Mesothelial cell of epicardium (in vitro differentiated cells): Measurements from ENCODE around the gene IRS1. TPM values are rescaled to one million over a fixed set of nuclear protein-coding genes. Genes with fewer than 3 reads are reported as not detected.

Experiments used
- DNase-seq, 2 experiments: peaks; one replicate each; pipeline ENCODE4 v3.0.0; 2021; ENCODE audit warnings: low spot score in 2 of 2; ENCODE audit not compliant: unreplicated experiment in 2 of 2
- H3K27ac Mint-ChIP-seq: 2 replicates; pipeline ENCODE4 v1.8.0; 2021; ENCODE audit warnings: mixed read lengths
- H3K27me3 Mint-ChIP-seq: 2 replicates; pipeline ENCODE4 v1.8.0; 2021; ENCODE audit warnings: low read depth, mixed read lengths
- H3K36me3 Mint-ChIP-seq: 2 replicates; pipeline ENCODE4 v1.8.0; 2021; ENCODE audit warnings: mixed read lengths
- H3K4me1 Mint-ChIP-seq: 2 replicates; pipeline ENCODE4 v1.8.0; 2021; ENCODE audit warnings: mixed read lengths
- H3K4me3 Mint-ChIP-seq: 2 replicates; pipeline ENCODE4 v1.8.0; 2021; ENCODE audit warnings: mild to moderate bottlenecking, moderate library complexity, mixed read lengths
- H3K9me3 Mint-ChIP-seq: 2 replicates; pipeline ENCODE4 v1.8.0; 2021; ENCODE audit warnings: mixed read lengths
- total RNA-seq: library from RNA; stranded (reverse); gene quantifications from 3 replicates; pipeline ENCODE4 v1.2.1, GENCODE V29; 2021
- TF ChIP-seq, protein P1 (sequence below): fragments of 200-600 bp; sonication (generic); IDR thresholded peaks from one replicate; pipeline ENCODE4 v1.5.0; 2021; ENCODE audit warnings: antibody characterized with exemption; ENCODE audit not compliant: unreplicated experiment

The IRS1 gene
- total RNA-seq, 1 donor from 2014 or later = 64.2 TPM

DNA sequence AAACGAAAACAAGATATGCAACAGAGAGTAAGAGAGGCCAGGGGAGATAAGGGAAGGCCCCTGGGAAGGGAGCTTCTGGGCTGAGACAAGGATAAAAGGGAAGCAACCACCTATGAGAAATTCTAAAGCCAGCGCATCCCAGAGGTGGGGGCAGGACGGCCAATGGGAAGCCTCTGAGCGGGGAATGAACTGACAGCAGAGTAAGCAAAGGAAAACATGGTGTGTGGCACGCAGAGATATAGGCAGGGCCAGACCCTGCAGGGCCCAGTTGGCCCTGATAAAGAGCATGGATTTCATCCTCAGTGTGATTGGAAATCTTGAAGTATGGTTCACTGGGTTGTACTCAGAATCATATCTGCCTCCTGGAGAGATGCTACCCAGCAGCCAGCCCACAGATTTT is 78.7 kb downstream of the IRS1 start:
- no peak for DNase-seq
- Mint-ChIP-seq H3K9me3 (no peaks in the 10 kb centered on the region), H3K27ac (peak overlapping the region; percentile 41), H3K4me3 (no peak overlapping the region), H3K4me1 (peaks cover 22% of the 10 kb centered on the region), H3K27me3 (no peaks in the 10 kb centered on the region), H3K36me3 (no peaks in the 10 kb centered on the region)
- TF ChIP-seq, protein P1, sequence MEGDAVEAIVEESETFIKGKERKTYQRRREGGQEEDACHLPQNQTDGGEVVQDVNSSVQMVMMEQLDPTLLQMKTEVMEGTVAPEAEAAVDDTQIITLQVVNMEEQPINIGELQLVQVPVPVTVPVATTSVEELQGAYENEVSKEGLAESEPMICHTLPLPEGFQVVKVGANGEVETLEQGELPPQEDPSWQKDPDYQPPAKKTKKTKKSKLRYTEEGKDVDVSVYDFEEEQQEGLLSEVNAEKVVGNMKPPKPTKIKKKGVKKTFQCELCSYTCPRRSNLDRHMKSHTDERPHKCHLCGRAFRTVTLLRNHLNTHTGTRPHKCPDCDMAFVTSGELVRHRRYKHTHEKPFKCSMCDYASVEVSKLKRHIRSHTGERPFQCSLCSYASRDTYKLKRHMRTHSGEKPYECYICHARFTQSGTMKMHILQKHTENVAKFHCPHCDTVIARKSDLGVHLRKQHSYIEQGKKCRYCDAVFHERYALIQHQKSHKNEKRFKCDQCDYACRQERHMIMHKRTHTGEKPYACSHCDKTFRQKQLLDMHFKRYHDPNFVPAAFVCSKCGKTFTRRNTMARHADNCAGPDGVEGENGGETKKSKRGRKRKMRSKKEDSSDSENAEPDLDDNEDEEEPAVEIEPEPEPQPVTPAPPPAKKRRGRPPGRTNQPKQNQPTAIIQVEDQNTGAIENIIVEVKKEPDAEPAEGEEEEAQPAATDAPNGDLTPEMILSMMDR = no peak

DNA sequence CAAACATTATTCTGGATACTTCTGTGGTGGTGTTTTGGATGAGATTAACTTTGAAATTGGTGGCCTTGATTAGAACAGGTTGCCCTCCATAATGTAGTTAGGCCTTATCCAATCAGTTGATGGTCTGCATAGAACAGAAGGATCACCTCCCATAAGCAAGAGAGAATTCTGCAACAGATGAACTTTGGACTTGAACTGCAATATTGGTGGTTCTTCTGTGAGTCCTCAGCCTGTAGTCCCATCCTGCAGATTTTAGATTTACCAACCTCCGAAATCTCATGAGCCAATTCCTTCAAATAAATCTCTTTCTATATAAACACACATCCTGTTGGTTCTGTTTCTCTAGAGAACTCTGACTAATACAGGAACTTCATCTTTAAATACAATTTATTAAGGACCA is 81.9 kb downstream of the IRS1 start:
- Mint-ChIP-seq H3K27me3 (no peaks in the 10 kb centered on the region), H3K9me3 (no peaks in the 10 kb centered on the region), H3K4me1 (peaks cover 22% of the 10 kb centered on the region), H3K27ac (no peak overlapping the region), H3K36me3 (no peaks in the 10 kb centered on the region), H3K4me3 (no peak overlapping the region)
- no peak for DNase-seq
- TF ChIP-seq, protein P1 = no peak

DNA sequence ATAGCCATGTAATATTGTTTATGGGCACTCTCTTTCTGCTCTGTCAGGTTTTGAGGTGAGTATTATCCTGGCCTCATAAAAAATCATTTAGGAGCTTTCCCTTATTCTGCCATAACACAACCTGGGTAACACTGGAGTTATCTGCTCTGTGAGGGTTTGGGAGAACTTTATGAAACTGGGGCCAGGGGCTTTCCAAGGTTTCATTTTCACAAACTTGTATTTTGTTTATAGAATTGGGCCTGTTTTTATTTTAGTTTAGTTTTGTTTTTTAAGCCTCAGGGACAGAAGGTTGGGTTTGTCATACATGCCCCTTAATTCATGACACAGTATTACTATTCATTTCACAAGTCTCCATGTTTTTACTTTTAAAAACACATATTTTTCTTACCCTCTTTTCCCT is 83.5 kb downstream of the IRS1 start:
- Mint-ChIP-seq H3K4me3 (no peak overlapping the region), H3K27ac (peak overlapping the region; percentile 73), H3K9me3 (no peaks in the 10 kb centered on the region), H3K36me3 (no peaks in the 10 kb centered on the region), H3K4me1 (peaks cover 22% of the 10 kb centered on the region), H3K27me3 (no peaks in the 10 kb centered on the region)
- TF ChIP-seq, protein P1 = no peak
- DNase-seq = no peak

DNA sequence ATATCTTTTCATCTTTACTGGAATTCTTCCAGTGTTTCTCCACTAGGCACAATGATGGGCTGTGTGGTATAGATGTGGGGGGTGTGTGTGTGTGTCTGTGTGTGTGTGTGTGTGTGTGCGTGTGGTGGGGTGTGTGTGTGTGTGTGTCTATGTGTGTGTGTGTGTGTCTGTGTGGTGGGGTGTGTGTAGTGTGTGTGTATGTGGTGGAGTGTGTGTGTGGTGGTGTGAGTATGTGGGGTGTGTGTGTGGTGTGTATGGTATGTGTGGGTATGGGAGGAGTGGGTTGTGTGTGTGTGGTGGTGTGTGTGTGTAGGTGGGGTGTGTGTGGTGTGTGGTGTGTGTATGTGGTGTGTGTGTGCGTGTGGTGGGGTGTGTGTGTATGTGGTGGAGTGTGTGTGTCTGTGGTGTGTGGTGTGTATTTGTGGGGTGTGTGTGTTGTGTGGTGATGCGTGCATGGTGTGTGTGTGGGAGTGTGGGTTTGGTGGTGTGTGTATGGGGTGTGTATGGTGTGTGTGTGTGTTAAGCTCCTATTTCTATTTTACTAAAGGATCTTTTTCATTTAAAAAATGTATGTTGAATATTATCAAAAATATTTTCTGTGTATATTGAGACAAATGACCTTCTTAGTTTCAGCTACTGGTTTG is 84.2 kb downstream of the IRS1 start:
- peak overlapping the region; percentile 73 for H3K27ac Mint-ChIP-seq
- no peaks in the 10 kb centered on the region for H3K9me3 Mint-ChIP-seq
- DNase-seq = no peak
- no peaks in the 10 kb centered on the region for H3K36me3 Mint-ChIP-seq
- H3K4me3 Mint-ChIP-seq = no peak overlapping the region
- H3K4me1 Mint-ChIP-seq = peaks cover 22% of the 10 kb centered on the region
- no peaks in the 10 kb centered on the region for H3K27me3 Mint-ChIP-seq
- TF ChIP-seq, protein P1 = no peak

DNA sequence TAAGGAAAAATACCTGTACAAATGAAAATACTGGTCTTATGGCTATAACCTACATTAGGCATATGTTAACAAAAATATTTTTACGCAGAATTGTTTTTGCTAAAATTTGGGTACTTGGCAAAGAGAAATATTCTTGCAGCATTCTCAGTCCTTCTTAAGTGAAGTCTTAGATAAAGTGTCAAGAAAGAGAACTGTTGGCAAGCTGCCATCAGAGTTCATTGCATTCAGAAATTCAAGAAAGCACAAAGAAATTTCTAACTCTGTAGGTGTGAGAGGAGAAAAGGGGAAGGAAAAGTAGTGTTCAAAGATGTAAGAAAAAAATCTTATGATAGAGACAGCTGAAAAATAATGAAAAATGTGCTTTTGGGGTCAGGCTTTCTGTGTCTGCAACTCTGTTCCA is 86.7 kb downstream of the IRS1 start:
- Mint-ChIP-seq H3K27me3 (no peaks in the 10 kb centered on the region), H3K27ac (peak overlapping the region; percentile 39), H3K36me3 (no peaks in the 10 kb centered on the region), H3K4me3 (no peak overlapping the region), H3K4me1 (peaks cover 17% of the 10 kb centered on the region), H3K9me3 (no peaks in the 10 kb centered on the region)
- TF ChIP-seq, protein P1 = no peak
- DNase-seq = no peak
